KMS-11 (cell line): ENCODE data around the gene ZNF627.

ENCODE experiments used
- H2AFZ ChIP-seq: fragments of 200-600 bp; sonication (generic); 2 replicates; pipeline ENCODE4 v1.6.1; 2016; ENCODE audit warnings: antibody characterized with exemption, mixed run types, low read depth
- H3K27ac ChIP-seq: fragments of 200-600 bp; sonication (generic); 2 replicates; pipeline ENCODE4 v1.6.1; 2016; ENCODE audit warnings: mild to moderate bottlenecking, mixed run types
- H3K27me3 ChIP-seq: fragments of 200-600 bp; sonication (generic); 2 replicates; pipeline ENCODE4 v1.6.1; 2017; ENCODE audit warnings: mild to moderate bottlenecking, low read depth, mixed run types, moderate library complexity; ENCODE audit not compliant: insufficient read depth
- H3K36me3 ChIP-seq: fragments of 200-600 bp; sonication (generic); 2 replicates; pipeline ENCODE4 v1.6.1; 2017; ENCODE audit warnings: mild to moderate bottlenecking, mixed run types; ENCODE audit not compliant: insufficient read depth
- H3K4me1 ChIP-seq: fragments of 200-600 bp; sonication (generic); 2 replicates; pipeline ENCODE4 v1.6.1; 2016; ENCODE audit warnings: mild to moderate bottlenecking, low read depth, mixed run types; ENCODE audit not compliant: poor library complexity, severe bottlenecking
- H3K4me2 ChIP-seq: fragments of 200-600 bp; sonication (generic); 2 replicates; pipeline ENCODE4 v1.7.0; 2016; ENCODE audit warnings: mild to moderate bottlenecking, mixed run types
- H3K4me3 ChIP-seq: fragments of 200-600 bp; sonication (generic); IDR thresholded peaks from 2 replicates; pipeline ENCODE4 v1.6.1; 2017; ENCODE audit warnings: low read depth, low read length, mixed read lengths; ENCODE audit not compliant: insufficient read depth
- H3K79me2 ChIP-seq: fragments of 200-600 bp; sonication (generic); 2 replicates; pipeline ENCODE4 v1.6.1; 2016; ENCODE audit warnings: low read depth, mixed run types; ENCODE audit not compliant: insufficient read depth
- H3K9ac ChIP-seq: fragments of 200-600 bp; sonication (generic); 2 replicates; pipeline ENCODE4 v1.6.1; 2016; ENCODE audit warnings: mild to moderate bottlenecking, mixed run types
- H4K20me1 ChIP-seq: fragments of 200-600 bp; sonication (generic); 2 replicates; pipeline ENCODE4 v1.6.1; 2016; ENCODE audit warnings: mild to moderate bottlenecking, mixed run types; ENCODE audit not compliant: insufficient read depth
- CTCF ChIP-seq: fragments of 200-600 bp; sonication (generic); conservative IDR thresholded peaks from 2 replicates; pipeline ENCODE4 v1.6.1; 2017; ENCODE audit warnings: low read depth, mild to moderate bottlenecking, antibody characterized with exemption, low read length, moderate library complexity, mixed read lengths

The ZNF627 gene

GRCh38 chr19:11606484-11606883 is 9.2 kb downstream of the ZNF627 start:
- H3K79me2 ChIP-seq = no peaks in the 10 kb centered on the region
- H3K36me3 ChIP-seq = no peaks in the 10 kb centered on the region
- no peak overlapping the region for H3K4me3 ChIP-seq
- H3K27me3 ChIP-seq = no peaks in the 10 kb centered on the region
- no peaks in the 10 kb centered on the region for H3K4me1 ChIP-seq
- H3K27ac ChIP-seq = no peak overlapping the region
- H2AFZ ChIP-seq = no peak overlapping the region
- H3K9ac ChIP-seq = no peak overlapping the region
- no peak for TF ChIP-seq CTCF
- no peaks in the 10 kb centered on the region for H4K20me1 ChIP-seq
- H3K4me2 ChIP-seq = no peak overlapping the region

DNA sequence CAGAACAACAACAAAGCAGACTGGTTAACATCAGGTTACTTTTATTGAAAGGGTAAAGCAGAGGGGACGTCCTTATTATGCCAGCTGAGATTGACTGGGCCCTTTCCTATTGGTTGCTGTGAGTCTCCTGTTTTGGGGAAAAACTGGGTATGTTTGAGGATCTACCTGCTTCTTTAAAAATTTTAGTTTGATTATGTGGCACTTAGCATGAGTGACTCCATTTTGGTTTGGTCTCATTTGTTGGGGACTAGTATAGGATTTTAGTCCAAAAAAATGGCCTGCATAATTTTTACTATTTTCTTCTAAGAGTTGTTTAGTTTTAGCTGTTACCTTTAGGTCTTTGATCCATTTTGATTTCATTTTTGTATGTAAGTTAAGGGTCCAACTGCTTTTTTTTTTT is 14.4 kb downstream of the ZNF627 start:
- Histone ChIP-seq H3K27ac (no peak overlapping the region), H4K20me1 (no peaks in the 10 kb centered on the region), H3K79me2 (no peaks in the 10 kb centered on the region), H3K27me3 (no peaks in the 10 kb centered on the region), H3K4me1 (no peaks in the 10 kb centered on the region), H2AFZ (no peak overlapping the region), H3K4me3 (no peak overlapping the region), H3K4me2 (no peak overlapping the region), H3K36me3 (no peaks in the 10 kb centered on the region), H3K9ac (no peak overlapping the region)
- no peak for TF ChIP-seq CTCF

GRCh38 chr19:11612816-11613511 is 15.7 kb downstream of the ZNF627 start:
- Histone ChIP-seq H3K36me3 (no peaks in the 10 kb centered on the region), H2AFZ (no peak overlapping the region), H3K4me3 (no peak overlapping the region), H3K9ac (no peak overlapping the region), H3K79me2 (no peaks in the 10 kb centered on the region), H3K4me2 (no peak overlapping the region), H3K27ac (no peak overlapping the region), H3K4me1 (no peaks in the 10 kb centered on the region), H4K20me1 (no peaks in the 10 kb centered on the region), H3K27me3 (no peaks in the 10 kb centered on the region)
- TF ChIP-seq CTCF = no peak

DNA sequence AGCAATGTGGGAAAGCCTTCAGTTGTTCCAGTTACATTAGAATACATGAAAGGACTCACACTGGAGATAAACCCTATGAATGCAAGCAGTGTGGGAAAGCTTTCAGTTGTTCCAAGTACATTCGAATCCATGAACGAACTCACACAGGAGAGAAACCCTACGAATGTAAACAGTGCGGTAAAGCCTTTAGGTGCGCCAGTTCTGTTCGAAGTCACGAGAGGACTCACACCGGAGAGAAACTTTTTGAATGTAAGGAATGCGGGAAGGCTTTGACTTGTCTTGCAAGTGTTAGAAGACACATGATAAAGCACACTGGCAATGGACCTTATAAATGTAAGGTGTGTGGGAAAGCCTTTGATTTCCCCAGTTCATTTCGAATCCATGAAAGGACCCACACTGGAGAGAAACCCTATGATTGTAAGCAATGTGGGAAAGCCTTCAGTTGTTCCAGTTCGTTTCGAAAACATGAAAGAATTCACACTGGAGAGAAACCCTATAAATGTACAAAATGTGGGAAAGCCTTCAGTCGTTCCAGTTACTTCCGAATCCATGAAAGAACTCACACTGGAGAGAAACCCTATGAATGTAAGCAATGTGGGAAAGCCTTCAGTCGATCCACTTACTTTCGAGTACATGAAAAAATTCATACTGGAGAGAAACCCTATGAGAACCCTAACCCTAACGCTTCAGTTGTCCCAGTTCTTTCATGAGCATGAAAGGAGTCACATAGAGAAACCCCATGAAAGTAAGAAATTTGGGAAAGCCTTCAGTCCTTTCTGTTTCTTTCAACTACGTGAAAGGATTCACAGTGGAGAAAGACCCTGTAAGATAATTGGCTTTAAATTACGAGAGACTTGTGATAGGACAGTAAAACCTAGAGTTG is 20.1 kb downstream of the ZNF627 start:
- no peaks in the 10 kb centered on the region for H3K4me1 ChIP-seq
- no peak overlapping the region for H3K4me2 ChIP-seq
- no peak overlapping the region for H3K4me3 ChIP-seq
- TF ChIP-seq CTCF = no peak
- H3K27ac ChIP-seq = no peak overlapping the region
- no peaks in the 10 kb centered on the region for H4K20me1 ChIP-seq
- no peaks in the 10 kb centered on the region for H3K36me3 ChIP-seq
- no peak overlapping the region for H3K9ac ChIP-seq
- H3K79me2 ChIP-seq = no peaks in the 10 kb centered on the region
- H2AFZ ChIP-seq = no peak overlapping the region
- H3K27me3 ChIP-seq = no peaks in the 10 kb centered on the region
